Measurements from ENCODE around the gene CARMIL1.

GRCh38 chr6:25489399-25489798 lies 210.2 kb downstream of the CARMIL1 start:
- TF ChIP-seq CTCF (IDR thresholded peaks at IDR 0.05 in 2 of 3, conservative IDR thresholded peaks at IDR 0.05 in 1 of 3; ENCODE audit: control insufficient read depth in 2 of 3, extremely low read depth in 1 of 3, insufficient read depth in 1 of 3, low read depth in 3 of 3, low read length in 3 of 3) (no peak), NR2F1 (conservative IDR thresholded peaks at IDR 0.05) (no peak), MXI1 (IDR thresholded peaks at IDR 0.05; ENCODE audit: low read depth, low read length) (no peak), ZNF207 (IDR thresholded peaks at IDR 0.05; ENCODE audit: borderline replicate concordance) (no peak), FOS (IDR thresholded peaks at IDR 0.05; ENCODE audit: borderline replicate concordance, extremely low read depth, insufficient read length) (no peak), MYC (IDR thresholded peaks at IDR 0.05; ENCODE audit: insufficient read depth, insufficient read length, insufficient replicate concordance, low read length, severe bottlenecking) (no peak), BRCA1 (IDR thresholded peaks at IDR 0.05; ENCODE audit: low read depth, low read length) (no peak), ZSCAN29 (IDR thresholded peaks at IDR 0.05) (no peak), NRF1 (conservative IDR thresholded peaks at IDR 0.05; ENCODE audit: low read depth, low read length) (no peak), POLR2A (IDR thresholded peaks at IDR 0.05; ENCODE audit: low read depth, low read length) (no peak), REST (IDR thresholded peaks at IDR 0.05; ENCODE audit: low read depth, low read length) (no peak)
